Liver (tissue), 9 donors: ENCODE results near the gene DNAI2. TPM values are rescaled to one million over a fixed set of nuclear protein-coding genes. Genes with fewer than 3 reads are reported as not detected.
"Not testable (repeated sequence)": the region's sequence is repeated elsewhere in the genome, so short reads cannot be mapped to it uniquely, and the experiment has no call there.

Experiments
- DNase-seq: peaks from one replicate; pipeline ENCODE4 v3.0.0-alpha.2; 2017; ENCODE audit warnings: low spot score
- H3K27ac ChIP-seq, 2 donors: one replicate each; pipeline ENCODE4 v1.7.0; 2013; ENCODE audit warnings: inconsistent platforms in 2 of 2, low read length in 2 of 2, control low read depth in 1 of 2, low read depth in 1 of 2, mild to moderate bottlenecking in 1 of 2
- H3K27me3 ChIP-seq, 4 donors: one replicate each; pipeline versions ENCODE4 v1.6.1 to v1.7.0; 2013; ENCODE audit warnings: low read length in 3 of 4, inconsistent platforms in 1 of 4, mild to moderate bottlenecking in 1 of 4, moderate library complexity in 1 of 4; ENCODE audit not compliant: control insufficient read depth in 4 of 4, insufficient read depth in 4 of 4
- H3K36me3 ChIP-seq, 4 donors: one replicate each; pipeline versions ENCODE4 v1.6.1 to v1.7.0; 2013; ENCODE audit warnings: low read length in 3 of 4, mild to moderate bottlenecking in 3 of 4, low read depth in 1 of 4, moderate library complexity in 1 of 4; ENCODE audit not compliant: control insufficient read depth in 4 of 4, insufficient read depth in 3 of 4
- H3K4me1 ChIP-seq, 4 donors: one replicate each; pipeline versions ENCODE4 v1.6.1 to v1.7.0; 2013; ENCODE audit warnings: low read length in 3 of 4, mild to moderate bottlenecking in 3 of 4, moderate library complexity in 1 of 4; ENCODE audit not compliant: control insufficient read depth in 4 of 4, insufficient read depth in 4 of 4
- H3K4me3 ChIP-seq, 3 donors: one replicate each; pipeline versions ENCODE4 v1.6.1 to v1.7.0; 2013; ENCODE audit warnings: low read length in 3 of 3, control low read depth in 1 of 3, low read depth in 1 of 3, mild to moderate bottlenecking in 1 of 3
- H3K9ac ChIP-seq, 2 donors: one replicate each; pipeline ENCODE4 v1.7.0; 2013; ENCODE audit warnings: low read length in 2 of 2, mild to moderate bottlenecking in 2 of 2, moderate library complexity in 2 of 2, control low read depth in 1 of 2, low read depth in 1 of 2
- H3K9me3 ChIP-seq, 4 donors: one replicate each; pipeline versions ENCODE4 v1.6.1 to v1.7.0; 2013; ENCODE audit warnings: low read length in 3 of 4; ENCODE audit not compliant: control insufficient read depth in 4 of 4
- ATF3 ChIP-seq: IDR thresholded peaks from 2 replicates; pipeline ENCODE4 v1.6.1; 2016; ENCODE audit warnings: antibody characterized with exemption
- CTCF ChIP-seq: fragments of 150-350 bp; IDR thresholded peaks from 2 replicates; pipeline ENCODE4 v1.5.1; 2017; ENCODE audit warnings: improper control_type of control experiment, low read depth, low read length; ENCODE audit not compliant: missing input control
- EGR1 ChIP-seq, 2 donors: IDR thresholded peaks; 2 replicates each; pipeline ENCODE4 v1.6.1; 2016 to 2018; ENCODE audit warnings: antibody characterized with exemption in 2 of 2, low read depth in 2 of 2
- FOXA1 ChIP-seq: IDR thresholded peaks from 2 replicates; pipeline ENCODE4 v1.6.1; 2016; ENCODE audit warnings: antibody characterized with exemption
- FOXA2 ChIP-seq: IDR thresholded peaks from 2 replicates; pipeline ENCODE4 v1.6.1; 2016; ENCODE audit warnings: antibody characterized with exemption
- HNF4A ChIP-seq, 2 donors: conservative IDR thresholded peaks; 2 replicates each; pipeline ENCODE4 v1.6.1; 2016; ENCODE audit warnings: antibody characterized with exemption in 2 of 2, mild to moderate bottlenecking in 2 of 2
- HNF4G ChIP-seq: IDR thresholded peaks from 2 replicates; pipeline ENCODE4 v1.6.1; 2016; ENCODE audit warnings: antibody characterized with exemption
- JUND ChIP-seq, 2 donors: IDR thresholded peaks; 2 replicates each; pipeline ENCODE4 v1.6.1; 2016; ENCODE audit warnings: antibody characterized with exemption in 2 of 2
- NR2F2 ChIP-seq: IDR thresholded peaks from 2 replicates; pipeline ENCODE4 v1.6.1; 2016; ENCODE audit warnings: antibody characterized with exemption
- RAD21 ChIP-seq, 2 donors: IDR thresholded peaks; 2 replicates each; pipeline ENCODE4 v1.6.1; 2016; ENCODE audit warnings: antibody characterized with exemption in 2 of 2, mild to moderate bottlenecking in 2 of 2
- RXRA ChIP-seq, 2 donors: IDR thresholded peaks; 2 replicates each; pipeline ENCODE4 v1.6.1; 2017 to 2018; ENCODE audit warnings: antibody characterized with exemption in 2 of 2, mild to moderate bottlenecking in 1 of 2
- SP1 ChIP-seq: IDR thresholded peaks from 2 replicates; pipeline ENCODE4 v1.6.1; 2018; ENCODE audit warnings: antibody characterized with exemption, mild to moderate bottlenecking
- TAF1 ChIP-seq: conservative IDR thresholded peaks from 2 replicates; pipeline ENCODE4 v1.6.1; 2016; ENCODE audit warnings: antibody characterized with exemption, mild to moderate bottlenecking
- YY1 ChIP-seq: IDR thresholded peaks from 2 replicates; pipeline ENCODE4 v1.6.1; 2016; ENCODE audit warnings: antibody characterized with exemption, mild to moderate bottlenecking
- WGBS: extraction: QIAGEN DNeasy Blood & Tissue Kit; methylation state at CpG from one replicate; pipeline ENCODE4 v1.1.7; 2013; 5-methylcytosine and 5-hydroxymethylcytosine counted together
- polyA plus RNA-seq, 2 donors: library from polyadenylated mRNA; stranded (reverse) in 1 of 2; unstranded in 1 of 2; fragments of 200-250 nt in 1 of 2; fragments of >200 nt in 1 of 2; fragmentation: Nextera tagmentation in 1 of 2; extraction: Ambion mirVana in 1 of 2; gene quantifications; one replicate each; pipeline versions ENCODE4 v1.2.1 to v1.2.3, GENCODE V29; 2013 to 2015
- total RNA-seq, 2 donors: library from RNA; depleted of rRNA; stranded (reverse); fragments of >200 nt; gene quantifications; one replicate each; pipeline ENCODE4 v1.2.3, GENCODE V29; 2014
- TF ChIP-seq, protein P1 (sequence below): IDR thresholded peaks from 2 replicates; pipeline ENCODE4 v1.6.1; 2016; ENCODE audit warnings: antibody characterized with exemption
- TF ChIP-seq, protein P2 (sequence below): IDR thresholded peaks from 2 replicates; pipeline ENCODE4 v1.6.1; 2016; ENCODE audit warnings: antibody characterized with exemption
- TF ChIP-seq, protein P3 (sequence below): IDR thresholded peaks from 2 replicates; pipeline ENCODE4 v1.6.1; 2016; ENCODE audit warnings: antibody characterized with exemption, mild to moderate bottlenecking
- donor health status: healthy.
- donor health status: healthy.
- donor health status: healthy.
- donor health status: healthy.
- donor health status: healthy.

DNAI2 gene
- total and polyA plus RNA-seq, 4 donors: not detected

DNA sequence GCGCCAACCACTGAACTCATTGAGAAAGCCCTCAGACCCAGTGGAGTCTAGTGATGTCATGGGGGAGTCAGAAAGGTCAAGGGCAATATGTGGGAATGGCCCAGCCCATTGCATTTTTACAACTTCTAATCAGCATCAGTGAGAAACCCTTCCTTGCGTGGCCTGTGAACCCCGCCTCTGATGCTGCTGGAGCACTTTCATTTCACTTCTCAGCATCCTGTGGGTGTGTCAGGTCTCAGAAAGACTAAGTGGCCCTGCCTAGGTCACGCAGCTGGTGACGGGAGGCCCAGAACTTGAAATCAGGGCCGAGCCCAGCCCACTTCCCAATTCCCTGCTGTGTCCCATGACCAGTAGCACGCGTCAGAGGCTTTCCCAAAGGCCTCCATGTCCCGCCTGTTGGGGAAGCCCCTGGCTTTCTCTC, 6.1 kb downstream of the DNAI2 start:
- TF ChIP-seq JUND (IDR thresholded peaks at IDR 0.05) (no peak), FOXA1 (no peak), ATF3 (no peak), NR2F2 (no peak), HNF4G (no peak), EGR1 (IDR thresholded peaks at IDR 0.05; ENCODE audit: low read depth in 2 of 2) (no peak), TAF1 (no peak), FOXA2 (no peak), RXRA (IDR thresholded peaks at IDR 0.05) (no peak), YY1 (no peak), RAD21 (IDR thresholded peaks at IDR 0.05) (no peak), CTCF (no peak), SP1 (no peak), HNF4A (conservative IDR thresholded peaks at IDR 0.05) (no peak)
- TF ChIP-seq, protein P1, sequence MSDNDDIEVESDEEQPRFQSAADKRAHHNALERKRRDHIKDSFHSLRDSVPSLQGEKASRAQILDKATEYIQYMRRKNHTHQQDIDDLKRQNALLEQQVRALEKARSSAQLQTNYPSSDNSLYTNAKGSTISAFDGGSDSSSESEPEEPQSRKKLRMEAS: no peak
- TF ChIP-seq, protein P2, sequence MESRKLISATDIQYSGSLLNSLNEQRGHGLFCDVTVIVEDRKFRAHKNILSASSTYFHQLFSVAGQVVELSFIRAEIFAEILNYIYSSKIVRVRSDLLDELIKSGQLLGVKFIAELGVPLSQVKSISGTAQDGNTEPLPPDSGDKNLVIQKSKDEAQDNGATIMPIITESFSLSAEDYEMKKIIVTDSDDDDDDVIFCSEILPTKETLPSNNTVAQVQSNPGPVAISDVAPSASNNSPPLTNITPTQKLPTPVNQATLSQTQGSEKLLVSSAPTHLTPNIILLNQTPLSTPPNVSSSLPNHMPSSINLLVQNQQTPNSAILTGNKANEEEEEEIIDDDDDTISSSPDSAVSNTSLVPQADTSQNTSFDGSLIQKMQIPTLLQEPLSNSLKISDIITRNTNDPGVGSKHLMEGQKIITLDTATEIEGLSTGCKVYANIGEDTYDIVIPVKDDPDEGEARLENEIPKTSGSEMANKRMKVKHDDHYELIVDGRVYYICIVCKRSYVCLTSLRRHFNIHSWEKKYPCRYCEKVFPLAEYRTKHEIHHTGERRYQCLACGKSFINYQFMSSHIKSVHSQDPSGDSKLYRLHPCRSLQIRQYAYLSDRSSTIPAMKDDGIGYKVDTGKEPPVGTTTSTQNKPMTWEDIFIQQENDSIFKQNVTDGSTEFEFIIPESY: no peak
- TF ChIP-seq, protein P3, sequence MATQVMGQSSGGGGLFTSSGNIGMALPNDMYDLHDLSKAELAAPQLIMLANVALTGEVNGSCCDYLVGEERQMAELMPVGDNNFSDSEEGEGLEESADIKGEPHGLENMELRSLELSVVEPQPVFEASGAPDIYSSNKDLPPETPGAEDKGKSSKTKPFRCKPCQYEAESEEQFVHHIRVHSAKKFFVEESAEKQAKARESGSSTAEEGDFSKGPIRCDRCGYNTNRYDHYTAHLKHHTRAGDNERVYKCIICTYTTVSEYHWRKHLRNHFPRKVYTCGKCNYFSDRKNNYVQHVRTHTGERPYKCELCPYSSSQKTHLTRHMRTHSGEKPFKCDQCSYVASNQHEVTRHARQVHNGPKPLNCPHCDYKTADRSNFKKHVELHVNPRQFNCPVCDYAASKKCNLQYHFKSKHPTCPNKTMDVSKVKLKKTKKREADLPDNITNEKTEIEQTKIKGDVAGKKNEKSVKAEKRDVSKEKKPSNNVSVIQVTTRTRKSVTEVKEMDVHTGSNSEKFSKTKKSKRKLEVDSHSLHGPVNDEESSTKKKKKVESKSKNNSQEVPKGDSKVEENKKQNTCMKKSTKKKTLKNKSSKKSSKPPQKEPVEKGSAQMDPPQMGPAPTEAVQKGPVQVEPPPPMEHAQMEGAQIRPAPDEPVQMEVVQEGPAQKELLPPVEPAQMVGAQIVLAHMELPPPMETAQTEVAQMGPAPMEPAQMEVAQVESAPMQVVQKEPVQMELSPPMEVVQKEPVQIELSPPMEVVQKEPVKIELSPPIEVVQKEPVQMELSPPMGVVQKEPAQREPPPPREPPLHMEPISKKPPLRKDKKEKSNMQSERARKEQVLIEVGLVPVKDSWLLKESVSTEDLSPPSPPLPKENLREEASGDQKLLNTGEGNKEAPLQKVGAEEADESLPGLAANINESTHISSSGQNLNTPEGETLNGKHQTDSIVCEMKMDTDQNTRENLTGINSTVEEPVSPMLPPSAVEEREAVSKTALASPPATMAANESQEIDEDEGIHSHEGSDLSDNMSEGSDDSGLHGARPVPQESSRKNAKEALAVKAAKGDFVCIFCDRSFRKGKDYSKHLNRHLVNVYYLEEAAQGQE: no peak
- 72% methylated on average over 9 of the region's 9 CpGs for WGBS
- no peak overlapping the region for H3K27ac ChIP-seq

GRCh38 chr17:74281799-74282198, 7.8 kb downstream of the DNAI2 start:
- no peak overlapping the region for H3K9ac ChIP-seq
- no peak overlapping the region for H3K27ac ChIP-seq
- H3K4me3 ChIP-seq: no peak overlapping the region
- WGBS: 90% methylated on average over 20 of the region's 20 CpGs
- H3K9me3 ChIP-seq: peaks cover 0 to 2% (median 0%) of the 10 kb centered on the region in 4 donors
- no peaks in the 10 kb centered on the region for H3K4me1 ChIP-seq
- TF ChIP-seq YY1 (no peak), CTCF (no peak), RAD21 (IDR thresholded peaks at IDR 0.05) (no peak), FOXA1 (no peak), FOXA2 (no peak)
- H3K27me3 ChIP-seq: no peaks in the 10 kb centered on the region
- H3K36me3 ChIP-seq: no peaks in the 10 kb centered on the region
- no peak for DNase-seq

More for the DNA sequence above, 6.1 kb downstream of the DNAI2 start:
- Histone ChIP-seq H3K4me1 (no peaks in the 10 kb centered on the region), H3K4me3 (no peak overlapping the region), H3K9me3 (peaks cover 0 to 2% (median 0%) of the 10 kb centered on the region in 4 donors), H3K9ac (no peak overlapping the region), H3K27me3 (peaks cover 0 to 9% (median 0%) of the 10 kb centered on the region in 4 donors), H3K36me3 (no peaks in the 10 kb centered on the region)
- DNase-seq: no peak

GRCh38 chr17:74282274-74282586, 8.2 kb downstream of the DNAI2 start:
- not testable (repeated sequence) for H3K9ac ChIP-seq, H3K27ac ChIP-seq

More at GRCh38 chr17:74282274-74282586, 8.2 kb downstream of the DNAI2 start:
- H3K36me3 ChIP-seq, H3K27me3 ChIP-seq, DNase-seq, H3K4me1 ChIP-seq, H3K4me3 ChIP-seq, H3K9me3 ChIP-seq: not testable (repeated sequence)
- 84% methylated on average over 4 of the region's 4 CpGs for WGBS
